Right lobe of liver (tissue), 6 donors: ENCODE data around the gene NFATC1. TPM values are rescaled to one million over a fixed set of nuclear protein-coding genes. Genes with fewer than 3 reads are reported as not detected.

Experiments used
- ATAC-seq, 4 donors: fragments of 200-7000 bp; cut with Tn5 transposase; one replicate each; pipeline ENCODE4 v1.9.1; 2020; ENCODE audit warnings: mild to moderate bottlenecking in 4 of 4, moderate library complexity in 4 of 4
- DNase-seq, 3 donors: peaks; one replicate each; pipeline ENCODE4 v3.0.0-alpha.2; 2020
- H3K27ac ChIP-seq, 3 donors: fragments of 200-600 bp; one replicate each; pipeline ENCODE4 v1.8.0; 2022
- H3K27me3 ChIP-seq, 2 donors: fragments of 200-600 bp; one replicate each; pipeline ENCODE4 v1.8.0; 2022
- H3K36me3 ChIP-seq, 4 donors: fragments of 200-600 bp; sonication (generic) in 1 of 4; one replicate each; pipeline versions ENCODE4 v1.5.1 to v1.8.0; 2017 to 2022; ENCODE audit warnings: control low read depth in 1 of 4
- H3K4me1 ChIP-seq, 4 donors: fragments of 200-600 bp; sonication (generic) in 1 of 4; one replicate each; pipeline versions ENCODE4 v1.5.1 to v1.8.0; 2017 to 2022; ENCODE audit warnings: control low read depth in 1 of 4
- H3K4me3 ChIP-seq, 3 donors: fragments of 200-600 bp; one replicate each; pipeline ENCODE4 v1.8.0; 2022
- H3K9me3 ChIP-seq, 4 donors: fragments of 200-600 bp; sonication (generic) in 1 of 4; one replicate each; pipeline versions ENCODE4 v1.5.1 to v1.8.0; 2017 to 2022; ENCODE audit warnings: control low read depth in 1 of 4
- CTCF ChIP-seq, 4 donors: fragments of 200-600 bp in 3 of 4; fragments of 450-650 bp in 1 of 4; IDR thresholded peaks; one replicate each; pipeline versions ENCODE4 v1.5.1 to v1.8.0; 2016 to 2022; ENCODE audit warnings: antibody characterized with exemption in 4 of 4, mild to moderate bottlenecking in 2 of 4
- POLR2A ChIP-seq: fragments of 450-650 bp; IDR thresholded peaks from one replicate; pipeline ENCODE4 v1.6.1; 2017; ENCODE audit warnings: antibody characterized with exemption, mild to moderate bottlenecking
- WGBS: methylation state at CpG from one replicate; pipeline ENCODE4 v1.1.6; 2018; ENCODE audit warnings: low coverage, low lambda C conversion rate; ENCODE audit not compliant: insufficient coverage; ENCODE audit errors: missing lambda C conversion rate; 5-methylcytosine and 5-hydroxymethylcytosine counted together
- intact Hi-C, 2 donors: fragments of 100-400 bp; cut with DNase I; formaldehyde crosslinking; loops; one replicate each; pipeline versions ENCODE4 v1.11.2 to v1.14.1; 2022
- total RNA-seq, 6 experiments: library from RNA; depleted of rRNA in 2 of 6; stranded (reverse); fragments of >200 nt in 2 of 6; fragmentation: NEBNext Ultra II Directional in 3 of 6; extraction: Animal tissue kit (Norgen Biotek cat#: 25700) in 3 of 6; gene quantifications; one replicate each; pipeline versions ENCODE4 v1.1.0 to v1.2.4, GENCODE V29; 2016 to 2023
- donor health status: DM: no; HTN: yes; CAD: no.
- donor health status: DM: no; HTN: no; CAD: no.
- donor health status: DM: no; HTN: no; CAD: no.
- donor health status: DM: no; HTN: yes; CAD: no.
- donor health status: DM: no; HTN: yes; CAD: no.

The NFATC1 gene
- total RNA-seq, 6 experiments from 2014 or later, result 1.00 to 4.3 (median 2.9) TPM

GRCh38 chr18:79484661-79485621 lies 89.2 kb downstream of the NFATC1 start:
- peak in 2 of 3 donors; percentile 39 for DNase-seq
- intact Hi-C loops, result no loop called here
- H3K4me3 ChIP-seq, result no peak overlapping the region

GRCh38 chr18:79485788-79486355 lies 90.1 kb downstream of the NFATC1 start:
- Histone ChIP-seq H3K36me3 (no peaks in the 10 kb centered on the region), H3K4me1 (no peaks in the 10 kb centered on the region), H3K4me3 (no peak overlapping the region), H3K27ac (no peak overlapping the region), H3K27me3 (no peaks in the 10 kb centered on the region), H3K9me3 (no peaks in the 10 kb centered on the region)
- no peak for DNase-seq
- 89% methylated on average over 11 of the region's 16 CpGs for WGBS
- no peak for TF ChIP-seq POLR2A
- TF ChIP-seq CTCF (IDR thresholded peaks at IDR 0.05), result no peak
- intact Hi-C loops, result no loop called here
- ATAC-seq, result no peak

More at GRCh38 chr18:79484661-79485621, 89.2 kb downstream of the NFATC1 start:
- 67% methylated on average over 5 of the region's 50 CpGs for WGBS
- Histone ChIP-seq H3K27ac (no peak overlapping the region), H3K9me3 (no peaks in the 10 kb centered on the region), H3K27me3 (no peaks in the 10 kb centered on the region), H3K4me1 (no peaks in the 10 kb centered on the region), H3K36me3 (no peaks in the 10 kb centered on the region)
- TF ChIP-seq CTCF (IDR thresholded peaks at IDR 0.05) (no peak), POLR2A (no peak)
- no peak for ATAC-seq

GRCh38 chr18:79486356-79487182 lies 90.8 kb downstream of the NFATC1 start:
- TF ChIP-seq POLR2A (no peak), CTCF (IDR thresholded peaks at IDR 0.05) (no peak)
- DNase-seq (peak in 2 of 3 donors; percentile 41 to 48), ATAC-seq (no peak)
- H3K27me3 ChIP-seq, result no peaks in the 10 kb centered on the region
- H3K4me1 ChIP-seq, result no peaks in the 10 kb centered on the region
- no peaks in the 10 kb centered on the region for H3K36me3 ChIP-seq
- no peak overlapping the region for H3K27ac ChIP-seq
- intact Hi-C loops, result no loop called here
- no peak overlapping the region for H3K4me3 ChIP-seq
- no peaks in the 10 kb centered on the region for H3K9me3 ChIP-seq
- WGBS, result 89% methylated on average over 18 of the region's 69 CpGs

- peak in 1 of 3 donors; percentile 45 for DNase-seq
- TF ChIP-seq POLR2A (no peak), CTCF (IDR thresholded peaks at IDR 0.05) (no peak)
- Histone ChIP-seq H3K36me3 (no peaks in the 10 kb centered on the region), H3K27me3 (no peaks in the 10 kb centered on the region), H3K4me1 (no peaks in the 10 kb centered on the region), H3K27ac (no peak overlapping the region), H3K4me3 (no peak overlapping the region), H3K9me3 (no peaks in the 10 kb centered on the region)
- WGBS, result 87% methylated on average over 6 of the region's 42 CpGs
- no peak for ATAC-seq
- intact Hi-C loops, result no loop called here
Measured at GRCh38 chr18:79487183-79487800, 91.6 kb downstream of the NFATC1 start.
